Mesenteric fat pad (tissue), 1 donor: ENCODE measurements around the gene ZNF407. TPM values are rescaled to one million over a fixed set of nuclear protein-coding genes. Genes with fewer than 3 reads are reported as not detected.

ENCODE experiments used
- DNase-seq: peaks from one replicate; pipeline ENCODE4 v3.0.0-alpha.2; 2020; ENCODE audit warnings: low spot score
- total RNA-seq: library from RNA; stranded (reverse); fragmentation: NEBNext Ultra II Directional; extraction: Animal tissue kit (Norgen Biotek cat#: 25700); gene quantifications from one replicate; pipeline ENCODE4 v1.2.1, GENCODE V29; 2021
- donor health status: DM: yes; HTN: yes; CAD: no.

The ZNF407 gene
- total RNA-seq, 1 donor from 2014 or later = 14.4 TPM

- DNase-seq = no peak
These were observed 10.2 kb upstream of the ZNF407 start for GRCh38 chr18:74587441-74587840.

DNA sequence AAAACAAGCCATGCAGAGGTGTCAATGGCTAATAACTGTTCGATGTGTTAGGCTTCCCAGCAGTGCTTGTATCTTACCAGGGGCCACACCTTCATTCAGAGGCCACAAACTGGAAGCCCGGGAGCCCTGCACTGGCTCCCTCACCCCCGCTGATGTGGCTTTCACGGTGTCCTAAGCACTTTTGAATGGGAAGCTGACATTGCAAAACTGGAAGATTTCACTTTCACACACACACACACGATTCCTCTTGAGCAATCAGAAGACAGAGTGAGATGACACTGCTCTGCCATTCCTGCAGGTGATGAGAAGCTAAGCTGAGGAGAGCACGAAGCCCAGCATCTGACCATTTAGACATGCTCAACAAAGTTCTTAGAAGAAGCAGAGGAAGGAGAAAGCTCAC is 8.6 kb upstream of the ZNF407 start:
- no peak for DNase-seq

- DNase-seq = no peak
These were observed 7.9 kb upstream of the ZNF407 start for GRCh38 chr18:74589811-74590210.

DNA sequence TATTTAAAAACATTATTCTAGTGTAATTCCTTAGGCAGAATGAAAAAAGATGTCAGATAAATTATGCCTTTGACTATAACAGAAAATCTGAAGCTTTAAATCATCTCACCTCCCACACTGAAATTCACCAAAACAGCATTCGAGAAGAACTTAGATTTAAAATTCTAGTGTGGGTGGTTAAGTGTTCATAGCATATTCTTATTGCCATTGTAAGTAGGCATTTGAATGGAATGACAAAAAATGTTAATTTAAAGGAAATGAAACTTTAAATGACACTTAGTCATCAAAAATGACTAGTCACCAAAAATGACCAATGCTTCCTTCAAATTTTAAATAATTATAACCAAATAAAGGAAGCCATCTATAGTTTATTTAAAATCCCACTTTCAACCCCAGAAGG is 7.0 kb upstream of the ZNF407 start:
- no peak for DNase-seq

GRCh38 chr18:74595431-74595830 is 2.2 kb upstream of the ZNF407 start:
- no peak for DNase-seq

- DNase-seq = peak; percentile 91
These were observed 522 bp upstream of the ZNF407 start for GRCh38 chr18:74597034-74597661.

DNA sequence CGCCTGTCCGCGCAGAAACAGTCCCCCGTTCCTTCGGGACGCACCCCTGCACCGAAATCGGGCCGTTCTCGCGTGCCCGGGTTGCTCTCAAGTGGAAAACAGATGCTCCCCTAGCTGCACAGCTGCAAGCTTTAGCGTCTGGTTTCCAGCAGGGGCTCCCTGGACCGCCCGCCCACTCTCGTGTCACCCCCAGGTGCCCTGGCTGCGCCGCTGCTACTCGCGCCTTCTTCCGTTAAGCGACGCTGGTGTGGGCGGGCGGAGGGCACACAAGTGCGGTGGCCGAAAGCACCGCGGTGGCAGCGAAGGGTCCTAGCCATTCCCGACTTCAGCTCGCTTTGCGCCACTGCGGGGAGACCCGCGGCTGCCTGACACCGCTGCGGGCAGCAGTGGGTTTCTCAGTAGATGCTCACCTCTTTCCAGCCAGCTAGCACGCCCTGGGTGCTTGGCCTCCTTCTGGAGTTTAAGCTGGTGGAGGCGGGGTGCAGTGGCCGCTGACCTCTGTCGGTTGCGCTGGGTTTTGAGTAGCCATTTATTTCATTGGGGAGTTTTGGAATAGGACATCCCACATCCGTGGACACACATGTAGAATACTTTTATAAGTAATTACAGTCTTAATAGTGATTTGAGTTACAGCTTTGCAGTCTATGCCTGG is 806 bp downstream of the ZNF407 start:
- DNase-seq = no peak

GRCh38 chr18:74604361-74604760 is 6.7 kb downstream of the ZNF407 start:
- DNase-seq = no peak

DNA sequence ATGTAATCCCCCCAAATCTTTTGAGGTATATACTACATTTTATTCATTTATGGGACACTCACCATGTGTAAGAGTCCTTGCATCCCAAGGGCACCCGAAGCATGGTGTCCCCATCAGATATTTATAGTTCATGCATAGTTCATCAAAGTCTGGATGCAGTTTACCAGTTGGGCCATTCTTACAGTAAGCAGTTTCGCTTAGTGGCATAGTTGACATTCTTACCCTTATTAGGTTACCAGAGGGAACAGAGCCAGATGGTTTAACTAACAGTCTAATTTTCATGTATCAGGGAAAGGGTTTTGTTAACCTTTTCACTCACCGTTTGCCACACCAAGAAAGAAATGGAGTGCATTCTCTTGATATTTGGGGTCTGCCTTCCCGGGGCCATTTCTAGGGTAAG is 7.1 kb downstream of the ZNF407 start:
- no peak for DNase-seq

DNA sequence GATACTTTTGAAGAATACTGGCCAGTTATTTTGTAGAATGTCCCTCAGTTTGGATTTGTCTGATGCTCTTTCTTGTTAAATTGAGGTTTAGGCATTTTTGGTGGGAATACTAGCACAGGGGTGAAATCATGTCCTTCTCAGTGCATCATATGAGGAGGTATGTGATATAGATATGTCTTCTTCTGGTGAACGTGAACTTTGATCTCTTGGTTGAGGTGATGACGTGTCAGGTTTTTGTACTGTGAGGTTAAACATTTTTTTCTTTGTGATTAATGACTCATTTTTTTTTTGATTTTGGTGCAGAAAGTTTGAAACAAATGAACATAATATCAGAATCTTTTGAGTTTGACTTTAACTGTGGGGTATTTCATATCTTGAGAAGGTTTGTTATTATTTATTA is 11.0 kb downstream of the ZNF407 start:
- DNase-seq = no peak

- DNase-seq = no peak
These were observed 11.9 kb downstream of the ZNF407 start for GRCh38 chr18:74609535-74609934.

DNA sequence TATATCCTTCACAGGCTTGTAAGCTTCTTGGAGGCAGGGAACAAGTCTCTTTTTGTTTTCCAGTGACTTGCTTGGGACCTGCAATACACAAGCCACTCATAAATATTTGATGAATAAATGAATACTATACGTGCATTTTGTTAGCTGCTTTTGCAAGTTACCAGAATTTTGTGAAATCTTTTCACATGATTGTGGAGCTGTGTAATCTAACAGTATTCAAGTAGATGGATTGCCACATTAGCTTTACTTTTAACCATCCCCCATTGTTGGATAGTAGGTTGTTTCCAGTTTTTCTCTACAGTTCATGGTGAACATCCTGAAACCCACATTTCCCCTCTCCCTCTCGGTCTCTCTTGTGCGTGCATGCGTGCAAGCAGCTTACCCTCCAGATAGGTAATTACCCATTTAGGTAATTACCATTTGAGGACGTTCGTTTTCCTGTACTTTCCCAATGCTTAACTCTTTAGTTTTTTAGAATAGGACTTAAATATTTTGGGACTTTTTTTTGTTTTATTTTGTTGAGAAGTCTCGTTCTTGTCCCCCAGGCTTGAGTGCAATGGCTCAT is 12.5 kb downstream of the ZNF407 start:
- no peak for DNase-seq

DNA sequence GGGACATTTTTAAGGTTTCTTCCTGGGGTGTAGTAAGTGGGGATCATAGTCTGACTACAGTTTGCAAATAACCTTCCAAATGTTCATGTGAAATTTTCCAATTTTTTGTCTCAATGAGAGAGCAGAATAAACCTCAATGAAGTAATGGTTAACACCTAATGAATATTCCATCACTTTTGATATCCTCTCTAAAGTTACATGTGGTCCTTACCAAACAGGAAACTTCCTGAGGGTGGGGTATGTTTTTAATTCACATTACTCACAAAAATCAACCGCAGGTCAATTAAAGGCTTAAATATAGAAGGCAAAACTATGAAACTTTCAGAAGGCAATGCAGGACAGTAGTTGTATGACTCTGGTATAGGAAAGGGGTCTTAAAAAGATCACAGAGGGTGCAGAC is 13.2 kb downstream of the ZNF407 start:
- no peak for DNase-seq

DNA sequence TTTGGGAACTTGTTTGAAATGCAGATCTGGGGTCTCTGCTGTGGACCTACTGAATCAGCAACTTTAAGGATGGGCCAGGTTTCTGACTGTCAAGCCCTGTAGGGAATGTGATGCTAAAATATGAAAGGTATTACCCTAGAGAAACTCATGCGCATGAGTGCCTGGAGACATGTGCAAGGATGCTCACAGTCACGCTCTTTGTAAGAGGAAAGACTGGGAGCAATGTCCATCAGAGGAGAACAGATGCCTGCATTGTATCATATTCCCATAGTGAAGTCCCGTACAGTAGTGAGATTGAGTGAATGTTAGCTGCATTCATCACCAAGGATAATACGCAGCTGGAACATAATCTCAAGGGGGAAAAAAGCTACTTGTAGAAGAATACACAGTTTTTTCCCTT is 14.1 kb downstream of the ZNF407 start:
- DNase-seq = no peak

GRCh38 chr18:74613381-74613780 is 15.7 kb downstream of the ZNF407 start:
- no peak for DNase-seq

DNA sequence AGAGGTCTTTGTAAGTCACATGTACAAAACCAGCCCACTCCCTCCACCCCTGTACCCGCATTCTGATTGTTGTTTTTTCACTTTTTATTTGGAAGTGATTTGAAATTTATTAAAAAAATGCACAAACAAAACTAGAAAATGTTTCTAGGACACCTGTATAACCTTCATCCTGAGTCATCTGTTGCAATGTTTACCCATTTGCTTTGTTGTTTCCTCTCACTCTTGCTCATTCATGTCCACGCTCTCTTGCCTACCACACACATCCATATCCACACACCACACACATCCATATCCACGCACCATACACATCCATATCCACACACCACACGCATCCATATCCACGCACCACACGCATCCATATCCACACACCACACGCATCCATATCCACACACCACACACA is 18.8 kb downstream of the ZNF407 start:
- DNase-seq = no peak

DNA sequence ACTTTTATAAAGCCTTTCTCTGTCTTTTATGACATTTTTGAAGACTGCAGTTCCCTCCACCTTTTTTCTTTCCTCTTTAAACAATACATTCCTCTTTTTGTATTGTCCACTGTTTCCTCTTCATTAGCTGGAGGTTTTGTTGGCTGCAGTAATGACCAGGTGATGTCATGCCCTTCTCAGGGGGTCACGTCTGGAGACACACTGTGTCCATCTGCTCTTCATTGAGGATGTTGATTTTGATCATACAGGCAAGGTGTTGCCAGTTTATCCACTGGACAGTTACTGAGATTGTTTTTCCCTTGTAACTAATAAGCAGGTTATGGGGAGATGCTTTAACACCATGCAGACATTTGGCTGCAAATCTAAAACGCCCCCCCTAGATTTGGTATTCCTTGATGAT is 19.8 kb downstream of the ZNF407 start:
- no peak for DNase-seq

DNA sequence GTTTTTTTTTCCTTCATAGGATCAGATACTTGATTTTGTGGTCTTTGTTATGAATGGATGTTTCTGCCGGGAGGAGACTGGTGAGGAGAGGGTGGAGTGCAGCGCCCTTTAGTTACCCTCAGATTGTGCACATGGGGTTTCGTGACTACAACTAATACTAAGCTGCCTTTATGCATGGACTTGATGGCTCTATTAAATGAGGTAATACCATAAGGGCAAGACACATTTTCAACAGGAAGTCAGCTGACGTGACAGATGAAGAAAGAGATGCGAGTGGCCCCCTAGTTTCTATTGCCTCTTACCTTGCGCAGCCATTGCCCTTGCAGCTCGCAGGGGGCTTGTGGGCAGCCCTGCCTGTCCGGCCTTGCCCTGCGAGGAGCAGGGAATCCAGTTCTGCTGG is 24.4 kb downstream of the ZNF407 start:
- DNase-seq = no peak

GRCh38 chr18:74623047-74623816 is 25.6 kb downstream of the ZNF407 start:
- no peak for DNase-seq

DNA sequence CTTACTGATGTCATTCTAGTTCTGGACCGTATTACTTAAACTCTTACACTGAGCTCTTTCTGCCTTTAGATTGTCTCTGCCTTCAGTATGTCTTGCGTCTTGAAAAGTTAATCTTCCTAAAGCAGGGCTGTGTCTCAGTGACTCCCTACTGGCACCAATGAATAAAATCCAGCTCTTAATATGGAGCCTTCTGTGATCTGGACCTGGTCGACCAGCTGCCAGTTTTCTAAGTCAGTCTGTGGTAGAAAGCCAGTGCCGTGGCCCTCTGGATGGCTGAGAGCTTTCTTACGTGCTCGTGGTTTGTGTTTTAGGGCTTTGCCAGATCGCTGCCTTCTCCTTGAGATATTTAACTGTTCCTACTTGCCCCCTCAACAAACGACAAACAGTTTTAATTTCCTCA is 26.8 kb downstream of the ZNF407 start:
- no peak for DNase-seq

DNA sequence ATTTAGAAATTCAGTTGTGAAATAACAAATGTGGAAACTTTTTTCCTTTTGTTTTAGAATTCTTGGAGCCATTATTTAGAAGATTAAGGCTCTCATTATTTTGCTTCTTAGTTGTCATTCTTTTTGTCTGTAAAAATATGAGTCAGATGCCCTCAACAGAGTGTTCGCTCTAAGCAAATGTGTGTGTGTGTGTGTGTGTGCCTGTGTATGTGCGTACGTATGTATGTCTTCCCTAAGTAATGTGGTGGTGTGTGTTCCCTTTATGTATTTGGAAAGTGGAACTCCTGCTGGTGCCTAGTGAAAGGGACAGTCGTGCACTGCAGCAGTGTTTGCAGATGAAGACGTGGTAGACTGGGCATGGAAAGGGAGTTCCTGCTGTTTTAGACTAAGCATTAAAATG is 27.5 kb downstream of the ZNF407 start:
- no peak for DNase-seq
